ENCODE results near the gene PTBP3.

PTBP3 gene

DNA sequence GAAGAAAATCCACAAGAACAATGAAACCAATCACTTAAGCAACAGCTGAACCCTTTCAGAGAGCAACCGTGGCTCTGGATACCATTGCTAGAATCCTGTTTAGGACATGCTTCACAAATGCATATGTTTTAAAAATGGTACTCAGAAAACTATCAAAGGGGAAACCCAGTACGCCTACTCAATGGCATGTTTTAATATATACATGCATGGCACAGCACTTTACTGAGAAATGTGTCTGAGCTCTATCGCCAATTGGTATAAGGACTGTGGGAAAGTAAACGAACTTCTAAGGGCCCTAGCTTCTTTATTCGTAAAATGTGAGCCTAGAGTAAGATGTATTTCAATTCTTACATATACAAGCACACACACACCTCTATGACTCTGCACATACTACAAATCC, 72.3 kb downstream of the PTBP3 start:
- DNase-seq = no peak

DNA sequence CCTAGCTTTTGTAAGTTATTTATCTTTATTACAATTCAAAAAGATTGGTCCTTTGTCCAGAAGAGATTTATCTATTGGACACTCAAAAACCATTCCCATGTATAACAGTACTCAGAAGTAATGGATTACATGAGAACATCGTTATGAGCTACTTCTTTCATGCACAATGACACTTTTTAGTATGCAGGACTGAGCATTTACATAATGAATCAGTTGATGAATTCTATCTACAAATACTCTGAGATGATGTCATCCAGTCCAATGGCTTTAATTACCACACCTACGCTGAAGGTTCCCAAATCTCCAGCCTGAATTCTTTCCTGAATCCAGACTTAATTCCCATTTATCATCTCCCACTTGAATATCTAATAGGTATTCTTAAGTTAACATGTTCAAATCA, 75.3 kb downstream of the PTBP3 start:
- no peak for DNase-seq

DNA sequence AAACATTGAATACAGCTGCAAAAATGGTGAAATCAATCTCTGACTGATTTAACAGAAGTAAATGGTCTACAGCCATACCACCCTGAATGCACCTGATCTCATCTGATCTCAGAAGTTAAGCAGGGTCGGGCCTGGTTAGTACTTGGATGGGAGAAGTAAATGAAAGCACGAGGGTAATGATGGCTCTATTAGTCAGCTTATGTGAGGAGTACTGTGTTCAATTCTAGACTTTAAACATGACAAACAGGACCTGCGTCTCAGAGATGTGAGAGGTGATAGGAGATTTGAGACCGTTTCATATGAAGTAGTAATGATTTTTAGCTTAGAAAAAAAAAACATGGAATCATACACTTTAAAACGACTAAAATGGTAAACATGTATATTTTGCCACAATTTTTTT, 81.2 kb downstream of the PTBP3 start:
- no peak for DNase-seq

DNA sequence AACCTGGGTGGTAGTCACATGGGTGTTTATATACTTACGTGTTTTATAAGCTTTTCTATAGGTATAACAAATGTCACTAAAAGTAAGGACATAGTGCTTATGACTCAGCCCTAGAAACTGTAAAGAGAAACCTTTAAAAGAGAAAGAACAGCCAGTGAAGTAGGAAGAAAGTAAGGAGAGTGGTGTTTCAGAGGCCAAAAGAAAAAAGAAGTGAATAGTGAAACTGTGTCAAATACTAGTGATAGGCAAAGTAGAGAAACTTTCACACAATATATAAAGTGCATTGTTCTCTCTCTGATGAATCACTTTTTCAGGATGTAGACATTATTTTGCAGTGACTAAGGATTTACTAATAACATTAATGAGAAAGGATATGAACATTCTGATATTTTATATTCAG, 84.1 kb downstream of the PTBP3 start:
- DNase-seq = no peak

GRCh38 chr9:112248722-112249121, 84.7 kb downstream of the PTBP3 start:
- no peak for DNase-seq

DNA sequence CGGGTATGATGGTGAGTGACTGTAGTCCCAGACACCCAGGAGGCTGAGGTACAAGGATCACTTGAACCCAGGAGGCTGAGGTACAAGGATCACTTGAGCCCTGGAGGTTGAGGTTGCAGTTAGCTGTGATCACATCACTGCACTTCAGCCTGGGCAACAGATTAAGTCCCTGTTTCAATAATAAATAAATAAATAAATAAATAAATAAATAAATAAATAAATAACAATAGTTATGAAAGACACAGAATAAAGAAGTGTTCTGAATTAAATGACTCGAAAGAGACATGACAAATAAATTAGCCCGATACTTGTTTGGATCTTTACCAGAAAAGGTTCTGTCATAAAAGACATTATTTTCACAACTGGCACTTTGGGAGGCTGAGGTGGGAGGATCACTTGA, 86.3 kb downstream of the PTBP3 start:
- no peak for DNase-seq

GRCh38 chr9:112245126-112245525, 88.3 kb downstream of the PTBP3 start:
- no peak for DNase-seq

GRCh38 chr9:112242147-112242804, 91.1 kb downstream of the PTBP3 start:
- DNase-seq = no peak

GRCh38 chr9:112241491-112241890, 91.9 kb downstream of the PTBP3 start:
- no peak for DNase-seq

GRCh38 chr9:112239708-112240107, 93.7 kb downstream of the PTBP3 start:
- no peak for DNase-seq

- no peak for DNase-seq
Observed at GRCh38 chr9:112239284-112239683, 94.1 kb downstream of the PTBP3 start.

- no peak for DNase-seq
Observed at GRCh38 chr9:112234779-112235178, 98.6 kb downstream of the PTBP3 start.

- no peak for DNase-seq
Observed at GRCh38 chr9:112233769-112234168, 99.7 kb downstream of the PTBP3 start.

GRCh38 chr9:112232233-112232632, 101.2 kb downstream of the PTBP3 start:
- DNase-seq = no peak

DNA sequence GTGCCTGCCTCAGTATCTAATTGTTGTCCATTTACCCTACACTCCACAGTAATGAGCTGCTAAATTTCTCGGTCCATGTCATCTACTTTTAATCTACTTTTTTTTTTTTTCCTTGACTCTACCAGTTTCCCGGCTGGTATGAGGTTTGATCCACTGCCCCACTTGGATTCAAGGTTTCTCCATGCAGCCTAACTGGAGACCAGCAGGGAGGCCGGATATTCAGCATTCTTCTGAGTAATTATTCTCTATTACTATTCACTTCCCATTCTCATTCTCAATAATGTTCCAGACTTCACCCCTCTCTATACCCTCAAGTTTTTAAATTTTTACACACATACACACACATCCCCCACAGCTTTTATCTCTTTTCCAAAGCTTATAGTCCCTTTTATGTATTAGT, 107.3 kb downstream of the PTBP3 start:
- no peak for DNase-seq

GRCh38 chr9:112224401-112225289, 108.8 kb downstream of the PTBP3 start:
- no peak for DNase-seq

DNA sequence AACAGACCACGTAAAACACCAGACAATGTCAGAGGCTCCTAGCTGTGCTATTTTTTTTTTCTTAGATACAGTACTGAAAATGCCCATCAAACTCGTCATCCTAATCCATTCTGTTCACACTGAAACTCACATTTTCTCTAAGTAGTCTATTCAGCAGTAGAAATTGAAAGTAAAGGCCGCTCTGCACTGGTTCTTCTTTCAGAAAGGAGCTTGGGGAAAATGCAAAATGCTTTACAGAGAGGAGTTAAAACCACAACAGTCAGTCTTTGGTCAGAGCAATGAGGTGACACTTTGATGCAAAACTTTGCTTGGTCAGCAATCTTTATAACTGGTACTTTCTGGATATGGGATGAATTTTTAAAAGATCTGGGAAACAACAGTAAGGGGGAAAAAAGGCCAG, 114.5 kb downstream of the PTBP3 start:
- DNase-seq = no peak

DNA sequence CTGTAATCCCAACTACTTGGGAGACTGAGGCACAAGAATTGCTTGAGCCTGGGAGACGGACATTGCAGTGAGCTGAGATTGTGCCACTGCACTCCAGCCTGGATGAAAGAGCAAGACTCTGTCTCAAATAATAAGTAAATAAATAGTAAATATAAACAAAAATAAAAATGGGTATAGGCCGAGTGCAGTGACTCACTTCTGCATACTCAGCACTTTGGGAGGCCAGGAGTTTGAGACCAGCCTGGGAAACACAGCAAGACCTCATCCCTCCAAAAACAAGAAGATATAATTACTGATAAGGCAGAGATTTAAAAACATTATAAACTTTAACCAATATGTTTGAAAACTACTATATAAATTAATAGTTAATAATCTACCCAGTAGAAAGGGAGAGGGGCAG, 120.5 kb downstream of the PTBP3 start:
- no peak for DNase-seq

DNA sequence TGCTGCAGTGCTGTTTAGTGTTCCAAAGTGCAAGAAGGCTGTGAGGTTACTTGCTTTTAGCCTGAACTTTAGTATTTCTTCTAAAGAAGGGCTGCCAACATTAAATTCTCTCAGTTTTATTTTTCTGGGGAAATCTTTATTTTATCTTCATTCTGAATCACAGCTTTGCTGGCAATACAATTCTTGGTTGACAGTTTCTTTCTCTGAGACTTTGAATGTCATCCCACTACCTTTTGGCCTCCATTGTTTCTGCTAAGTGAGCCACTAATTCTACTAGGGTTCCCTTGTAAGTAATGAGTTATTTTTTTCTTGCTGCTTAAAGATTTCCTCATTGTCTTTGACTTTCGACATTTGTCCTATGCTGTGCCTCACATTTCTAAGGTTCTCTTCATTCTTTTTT, 126.0 kb downstream of the PTBP3 start:
- DNase-seq = no peak

DNA sequence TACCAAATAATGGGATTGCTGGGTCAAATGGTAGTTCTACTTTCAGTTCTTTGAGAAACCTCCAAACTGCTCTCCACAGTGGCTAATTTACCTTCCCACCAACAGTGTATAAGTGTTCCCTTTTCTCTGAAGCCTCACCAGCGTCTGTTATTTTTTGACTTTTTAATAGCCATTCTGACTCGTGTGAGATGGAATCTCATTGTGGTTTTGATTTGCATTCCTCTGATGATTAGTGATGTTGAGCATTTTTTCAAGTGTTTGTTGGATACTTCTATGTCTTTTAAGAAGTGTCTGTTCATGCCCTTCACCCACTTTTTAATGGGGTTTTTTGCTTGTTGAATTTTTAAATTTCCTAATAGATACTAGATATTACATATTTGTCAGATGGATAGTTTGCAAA, 129.9 kb downstream of the PTBP3 start:
- DNase-seq = no peak

DNA sequence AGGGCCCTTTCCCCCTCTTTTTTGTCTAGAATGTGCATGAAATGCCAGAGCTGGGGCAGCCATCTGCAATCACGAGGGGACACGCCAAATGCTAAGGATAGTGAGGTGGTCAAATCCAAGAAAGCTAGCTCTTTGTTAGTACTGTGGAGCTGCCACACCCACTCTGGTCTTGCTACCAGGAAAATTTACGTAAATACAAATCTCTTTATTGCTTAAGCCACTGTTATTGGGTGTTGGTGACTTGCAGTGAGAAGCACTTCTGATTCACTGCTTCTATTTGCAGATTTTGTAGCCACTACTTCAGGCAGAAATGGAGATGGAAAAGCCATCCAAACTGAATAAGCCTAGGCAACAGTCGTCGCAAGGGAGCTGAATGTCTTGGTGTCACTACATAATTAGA, 132.7 kb downstream of the PTBP3 start:
- DNase-seq = no peak

- DNase-seq = no peak
Observed at GRCh38 chr9:112198646-112199045, 134.8 kb downstream of the PTBP3 start.

DNA sequence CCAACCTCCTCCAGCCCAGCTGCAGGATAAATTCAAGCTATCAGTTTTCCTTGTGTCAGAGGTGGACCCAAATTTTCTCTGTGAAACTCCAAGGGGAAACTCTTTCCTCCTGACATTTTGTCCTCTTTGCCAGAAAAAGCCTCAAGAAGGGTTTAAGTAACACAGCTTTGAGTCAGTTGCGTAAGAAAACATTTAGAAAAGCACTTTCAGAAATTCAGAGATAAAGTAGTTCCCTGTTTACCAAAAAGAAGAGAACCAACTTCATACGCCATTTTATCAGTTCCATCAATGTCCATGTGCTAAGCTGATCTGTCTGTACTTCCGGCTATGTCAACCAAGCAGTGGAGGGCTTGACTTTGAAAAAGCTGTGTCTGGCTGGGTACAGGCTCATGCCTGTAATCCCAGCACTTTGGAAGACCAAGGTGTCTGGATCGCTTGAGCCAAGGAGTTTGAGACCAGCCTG, 138.4 kb downstream of the PTBP3 start:
- DNase-seq = no peak

DNA sequence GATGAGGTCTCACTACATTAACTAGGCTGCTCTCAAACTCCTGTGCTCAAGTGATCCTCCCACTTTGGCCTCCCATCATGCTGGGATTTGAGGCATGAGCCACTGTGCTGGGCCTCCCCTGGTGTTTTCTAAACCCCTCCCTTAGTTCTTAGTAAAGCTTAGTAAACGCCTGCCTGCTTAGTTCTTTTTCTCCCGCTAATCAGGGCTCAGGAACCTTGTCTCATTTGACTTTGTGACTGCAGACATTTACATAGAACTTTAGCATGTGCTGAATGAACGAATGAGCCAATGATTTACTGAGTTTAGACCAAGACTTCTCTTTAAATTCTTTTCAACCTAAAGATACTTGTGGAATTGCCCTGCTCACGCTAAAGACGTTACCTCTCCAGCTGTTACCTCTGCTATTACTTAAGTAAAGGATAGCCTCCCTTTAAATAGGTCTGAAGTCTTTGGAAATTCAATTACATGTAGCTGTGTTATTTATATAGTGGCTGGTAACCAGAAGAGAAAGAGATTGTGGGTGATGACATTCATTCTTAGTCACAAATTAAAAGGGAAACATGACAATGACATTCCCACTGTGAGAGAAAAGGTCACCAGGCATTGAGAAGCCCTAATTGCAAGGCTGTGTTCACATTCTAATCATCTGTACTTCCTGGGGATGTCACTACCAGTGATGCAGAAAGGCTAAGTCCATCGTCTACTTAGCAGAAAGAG, 139.7 kb downstream of the PTBP3 start:
- DNase-seq = no peak

All from activated naive CD4-positive, alpha-beta T cell treated with Interleukin-2 at 50 U/mL for 16 hours (primary cell).